GM18502 (cell line): ENCODE measurements around the gene BCL2L11.

ENCODE experiments used
- ATAC-seq: cut with Tn5 transposase; IDR thresholded peaks from one replicate; pipeline ENCODE4 v1.9.1; 2021; ENCODE audit warnings: mild to moderate bottlenecking; ENCODE audit not compliant: unreplicated experiment, poor library complexity

BCL2L11 gene

GRCh38 chr2:111117598-111118480 is 2.9 kb upstream of the BCL2L11 start:
- no peak for ATAC-seq

- no peak for ATAC-seq
Measured at GRCh38 chr2:111118481-111118980, 2.2 kb upstream of the BCL2L11 start.

GRCh38 chr2:111118981-111119821 is 1.5 kb upstream of the BCL2L11 start:
- ATAC-seq = no peak

GRCh38 chr2:111119822-111120252 is 877 bp upstream of the BCL2L11 start:
- no peak for ATAC-seq

- peak; percentile 6 for ATAC-seq
Measured at GRCh38 chr2:111121028-111121827, 514 bp downstream of the BCL2L11 start.

GRCh38 chr2:111121828-111122630 is 1.3 kb downstream of the BCL2L11 start:
- peak; percentile 53 for ATAC-seq

GRCh38 chr2:111122631-111123421 is 2.1 kb downstream of the BCL2L11 start:
- peak; percentile 4 for ATAC-seq

- ATAC-seq = no peak
Measured at GRCh38 chr2:111123751-111124150, 3.0 kb downstream of the BCL2L11 start.

GRCh38 chr2:111126581-111126980 is 5.9 kb downstream of the BCL2L11 start:
- no peak for ATAC-seq

- no peak for ATAC-seq
Measured at GRCh38 chr2:111127351-111127750, 6.6 kb downstream of the BCL2L11 start.

- no peak for ATAC-seq
Measured at GRCh38 chr2:111128096-111128495, 7.4 kb downstream of the BCL2L11 start.

- no peak for ATAC-seq
Measured at GRCh38 chr2:111133603-111134002, 12.9 kb downstream of the BCL2L11 start.

- ATAC-seq = no peak
Measured at GRCh38 chr2:111134055-111134454, 13.3 kb downstream of the BCL2L11 start.

GRCh38 chr2:111135237-111135909 is 14.7 kb downstream of the BCL2L11 start:
- ATAC-seq = no peak

- no peak for ATAC-seq
Measured at GRCh38 chr2:111135910-111136297, 15.2 kb downstream of the BCL2L11 start.

GRCh38 chr2:111138839-111139238 is 18.1 kb downstream of the BCL2L11 start:
- ATAC-seq = no peak

GRCh38 chr2:111139637-111140317 is 19.1 kb downstream of the BCL2L11 start:
- ATAC-seq = no peak

- ATAC-seq = no peak
Measured at GRCh38 chr2:111140815-111141214, 20.1 kb downstream of the BCL2L11 start.
